Panc1 (cell line): ENCODE measurements around the gene UBE2O.

ENCODE experiments used
- CTCF ChIP-seq: fragments of 450-650 bp; IDR thresholded peaks from 2 replicates; pipeline ENCODE4 v1.5.1; 2017; ENCODE audit warnings: mild to moderate bottlenecking
- POLR2AphosphoS5 ChIP-seq: IDR thresholded peaks from 2 replicates; pipeline ENCODE4 v1.6.1; 2012; ENCODE audit warnings: mild to moderate bottlenecking, low read depth, low read length, moderate library complexity
- REST ChIP-seq, 2 experiments: IDR thresholded peaks; 2 replicates each; pipeline ENCODE4 v1.6.1; 2011 to 2012; ENCODE audit warnings: low read depth in 2 of 2, control low read depth in 1 of 2, low read length in 1 of 2, mild to moderate bottlenecking in 1 of 2, moderate library complexity in 1 of 2; ENCODE audit not compliant: insufficient read depth in 1 of 2
- SIN3A ChIP-seq: IDR thresholded peaks from 2 replicates; pipeline ENCODE4 v1.6.1; 2012; ENCODE audit warnings: low read depth, mild to moderate bottlenecking, low read length, moderate library complexity, borderline replicate concordance; ENCODE audit not compliant: insufficient read depth

GRCh38 chr17:76426853-76427252 is 26.1 kb downstream of the UBE2O start:
- no peak for TF ChIP-seq CTCF
- TF ChIP-seq REST (IDR thresholded peaks at IDR 0.05; ENCODE audit: insufficient read depth in 1 of 2, low read depth in 2 of 2, low read length in 1 of 2), result no peak
- no peak for TF ChIP-seq POLR2AphosphoS5
- no peak for TF ChIP-seq SIN3A
